AG08395 (cell line): ENCODE results near the gene ARHGAP9.
A peak's percentile ranks its signal among the peaks of the same experiment; 100 is the strongest.
"Not testable (repeated sequence)": the region's sequence is repeated elsewhere in the genome, so short reads cannot be mapped to it uniquely, and the experiment has no call there.

ENCODE experiments used
- DNase-seq: peaks from one replicate; pipeline ENCODE4 v3.0.0; 2012; ENCODE audit warnings: mixed read lengths, low spot score

ARHGAP9 gene

GRCh38 chr12:57517187-57517586, 37.5 kb upstream of the ARHGAP9 start:
- peak; percentile 61 for DNase-seq

- no peak for DNase-seq
These were observed 37.0 kb upstream of the ARHGAP9 start for GRCh38 chr12:57516617-57517153.

GRCh38 chr12:57515934-57516541, 36.4 kb upstream of the ARHGAP9 start:
- no peak for DNase-seq

- no peak for DNase-seq
These were observed 35.8 kb upstream of the ARHGAP9 start for GRCh38 chr12:57515408-57515933.

DNA sequence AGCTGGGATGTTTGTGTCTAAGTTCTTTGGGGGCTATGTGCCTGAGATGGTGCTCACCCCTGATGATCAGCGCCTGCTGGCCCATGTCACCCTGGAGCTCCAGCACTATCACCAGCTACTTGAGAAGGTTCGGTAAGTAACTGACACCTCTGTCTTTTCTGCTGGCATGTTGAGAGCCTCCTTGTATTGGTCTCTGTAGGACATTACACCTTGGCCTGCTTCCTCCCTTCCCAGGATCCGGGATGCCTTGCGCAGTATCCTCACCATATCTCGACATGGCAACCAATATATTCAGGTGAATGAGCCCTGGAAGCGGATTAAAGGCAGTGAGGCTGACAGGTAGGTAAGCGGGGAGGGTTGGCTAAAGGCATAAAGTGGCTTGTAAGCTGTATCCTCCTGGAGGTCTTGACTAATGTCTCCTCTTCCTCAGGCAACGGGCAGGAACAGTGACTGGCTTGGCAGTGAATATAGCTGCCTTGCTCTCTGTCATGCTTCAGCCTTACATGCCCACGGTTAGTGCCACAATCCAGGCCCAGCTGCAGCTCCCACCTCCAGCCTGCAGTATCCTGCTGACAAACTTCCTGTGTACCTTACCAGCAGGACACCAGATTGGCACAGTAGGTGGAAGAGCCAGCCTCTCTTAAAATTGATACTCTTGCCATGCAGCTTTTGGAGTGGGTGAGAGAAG, 35.2 kb upstream of the ARHGAP9 start:
- no peak for DNase-seq

- not testable (repeated sequence) for DNase-seq
These were observed 34.6 kb upstream of the ARHGAP9 start for GRCh38 chr12:57514246-57514645.

DNA sequence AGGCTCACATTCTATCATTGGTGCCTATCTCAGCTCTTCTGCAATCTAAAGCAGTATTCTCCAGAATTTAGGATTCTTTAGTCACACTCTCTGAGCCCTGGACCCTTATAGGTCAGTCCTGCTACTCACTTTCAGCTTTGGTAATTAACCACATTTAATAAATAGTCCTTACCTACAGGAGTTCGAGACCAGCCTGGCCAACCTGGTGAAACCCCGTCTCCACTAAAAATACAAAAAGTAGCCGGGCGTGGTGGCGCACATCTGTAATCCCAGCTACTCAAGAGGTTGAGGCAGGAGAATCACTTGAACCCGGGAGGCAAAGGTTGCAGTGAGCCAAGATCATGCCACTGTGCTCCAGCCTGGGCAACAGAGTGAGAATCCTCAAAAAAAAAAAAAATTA, 34.0 kb upstream of the ARHGAP9 start:
- not testable (repeated sequence) for DNase-seq

DNA sequence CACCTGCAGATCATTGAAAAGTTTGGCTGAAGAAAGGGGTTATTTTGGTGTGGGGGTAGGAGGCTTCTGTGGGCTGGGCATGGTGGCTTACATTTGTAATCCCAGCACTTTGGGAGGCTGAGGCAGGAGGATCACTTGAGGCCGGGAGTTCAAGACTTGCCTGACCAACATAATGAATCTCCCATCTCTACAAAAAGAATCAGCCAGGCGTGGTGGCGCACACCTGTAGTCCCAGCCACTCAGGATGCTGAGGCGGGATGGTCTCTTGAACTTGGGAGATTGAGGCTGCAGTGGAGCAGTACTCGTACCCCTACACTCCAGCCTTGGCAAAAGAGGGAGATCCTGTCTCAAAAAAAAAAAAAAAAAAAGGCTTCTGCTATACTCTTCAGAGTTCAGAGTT, 33.6 kb upstream of the ARHGAP9 start:
- DNase-seq: no peak

GRCh38 chr12:57512665-57513064, 33.0 kb upstream of the ARHGAP9 start:
- no peak for DNase-seq

- DNase-seq: no peak
These were observed 32.1 kb upstream of the ARHGAP9 start for GRCh38 chr12:57511588-57512325.

DNA sequence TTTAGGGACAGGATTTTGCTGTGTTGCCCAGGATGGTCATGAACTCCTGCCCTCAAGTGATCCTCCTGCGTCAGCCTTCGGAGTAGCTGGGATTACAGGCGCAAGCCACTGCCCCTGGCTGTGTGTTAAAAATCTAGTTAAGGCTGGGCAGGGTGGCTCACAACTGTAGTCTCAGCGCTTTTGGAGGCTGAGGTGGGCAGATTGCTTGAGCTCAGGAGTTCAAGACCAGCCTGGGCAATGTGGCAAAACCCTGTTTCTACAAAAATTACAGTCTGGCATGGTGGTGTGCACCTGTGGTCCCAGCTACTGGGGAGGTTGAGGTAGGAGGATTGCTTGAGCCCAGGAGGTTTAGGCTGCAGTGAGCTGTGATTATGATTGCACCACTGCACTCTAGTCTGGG, 31.5 kb upstream of the ARHGAP9 start:
- DNase-seq: no peak

GRCh38 chr12:57507796-57508195, 28.1 kb upstream of the ARHGAP9 start:
- DNase-seq: not testable (repeated sequence)

DNA sequence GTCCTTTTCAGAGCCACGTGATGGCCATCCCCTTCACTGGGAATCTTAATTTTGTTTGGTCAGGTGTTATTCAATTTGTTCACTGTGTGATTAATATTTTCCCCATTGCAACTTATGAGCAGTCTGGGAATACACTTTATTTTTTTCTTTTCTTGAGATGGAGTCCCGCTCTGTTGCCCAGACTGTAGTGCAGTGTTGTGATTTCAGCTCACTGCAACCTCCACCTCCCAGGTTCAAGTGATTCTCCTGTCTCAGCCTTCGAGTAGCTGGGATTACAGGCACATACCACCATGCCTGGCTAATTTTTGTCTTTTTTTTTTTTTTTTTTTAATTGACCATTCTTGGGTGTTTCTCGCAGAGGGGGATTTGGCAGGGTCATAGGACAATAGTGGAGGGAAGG, 26.9 kb upstream of the ARHGAP9 start:
- not testable (repeated sequence) for DNase-seq

DNA sequence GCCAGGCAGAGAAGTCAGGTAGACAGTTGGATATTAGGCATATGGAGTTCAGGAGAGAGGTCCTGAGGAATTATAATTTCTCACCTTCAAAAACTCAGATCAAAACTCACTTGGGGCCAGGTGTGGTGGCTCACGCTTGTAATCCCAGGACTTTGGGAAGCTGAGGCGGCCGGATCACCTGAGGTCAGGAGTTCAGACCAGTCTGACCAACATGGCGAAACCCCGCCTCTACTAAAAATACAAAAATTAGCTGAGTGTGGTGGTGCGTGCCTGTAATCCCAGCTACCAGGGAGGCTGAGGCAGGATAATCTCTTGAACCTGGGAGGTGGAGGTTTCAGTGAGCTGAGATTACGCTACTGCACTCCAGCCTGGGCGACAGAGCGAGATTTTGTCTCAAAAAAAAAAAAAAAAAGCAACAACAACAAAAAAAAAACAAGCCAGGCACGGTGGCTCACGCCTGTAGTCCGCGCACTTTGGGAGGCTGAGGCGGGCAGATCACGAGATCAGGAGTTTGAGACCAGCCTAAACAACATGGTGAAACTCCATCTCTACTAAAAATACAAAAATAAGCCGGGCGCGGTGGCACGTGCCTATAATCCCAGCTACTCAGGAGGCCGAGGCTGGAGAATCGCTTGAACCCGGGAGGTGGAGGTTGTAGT, 22.8 kb upstream of the ARHGAP9 start:
- DNase-seq: not testable (repeated sequence)

GRCh38 chr12:57500213-57500612, 20.5 kb upstream of the ARHGAP9 start:
- no peak for DNase-seq

DNA sequence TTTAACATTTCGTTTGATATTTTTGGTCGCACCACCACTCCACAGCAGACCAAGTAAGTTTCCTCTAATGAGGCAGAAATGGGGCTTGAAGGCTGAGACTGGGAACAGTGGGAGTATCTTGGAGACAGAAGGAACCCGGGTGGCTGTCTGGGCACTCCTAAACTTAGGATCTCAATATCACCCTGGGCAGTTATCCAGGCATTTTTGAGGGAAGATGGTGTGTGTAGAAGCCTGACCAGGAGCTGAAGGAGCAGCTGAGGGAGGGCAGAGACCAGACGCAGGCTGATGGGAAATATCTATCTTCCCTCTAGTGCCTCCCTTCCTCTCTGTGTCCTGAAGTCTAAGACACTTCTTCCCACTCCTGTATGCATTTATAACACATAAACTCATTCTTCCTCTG, 18.9 kb upstream of the ARHGAP9 start:
- no peak for DNase-seq

DNA sequence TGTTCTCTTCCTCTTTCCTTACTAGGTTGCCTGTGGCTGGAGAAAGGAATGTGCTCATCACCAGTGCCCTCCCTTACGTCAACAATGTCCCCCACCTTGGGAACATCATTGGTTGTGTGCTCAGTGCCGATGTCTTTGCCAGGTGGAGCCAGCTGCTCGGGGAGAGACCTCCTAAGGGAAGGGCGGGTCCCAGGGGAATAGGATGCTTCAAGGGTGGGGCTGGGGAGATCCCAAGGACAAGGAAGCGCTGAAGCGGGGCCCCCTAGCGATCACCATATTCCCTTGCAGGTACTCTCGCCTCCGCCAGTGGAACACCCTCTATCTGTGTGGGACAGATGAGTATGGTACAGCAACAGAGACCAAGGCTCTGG, 18.5 kb upstream of the ARHGAP9 start:
- DNase-seq: no peak

- no peak for DNase-seq
These were observed 17.8 kb upstream of the ARHGAP9 start for GRCh38 chr12:57497223-57498131.

- no peak for DNase-seq
These were observed 17.2 kb upstream of the ARHGAP9 start for GRCh38 chr12:57496822-57497221.

DNA sequence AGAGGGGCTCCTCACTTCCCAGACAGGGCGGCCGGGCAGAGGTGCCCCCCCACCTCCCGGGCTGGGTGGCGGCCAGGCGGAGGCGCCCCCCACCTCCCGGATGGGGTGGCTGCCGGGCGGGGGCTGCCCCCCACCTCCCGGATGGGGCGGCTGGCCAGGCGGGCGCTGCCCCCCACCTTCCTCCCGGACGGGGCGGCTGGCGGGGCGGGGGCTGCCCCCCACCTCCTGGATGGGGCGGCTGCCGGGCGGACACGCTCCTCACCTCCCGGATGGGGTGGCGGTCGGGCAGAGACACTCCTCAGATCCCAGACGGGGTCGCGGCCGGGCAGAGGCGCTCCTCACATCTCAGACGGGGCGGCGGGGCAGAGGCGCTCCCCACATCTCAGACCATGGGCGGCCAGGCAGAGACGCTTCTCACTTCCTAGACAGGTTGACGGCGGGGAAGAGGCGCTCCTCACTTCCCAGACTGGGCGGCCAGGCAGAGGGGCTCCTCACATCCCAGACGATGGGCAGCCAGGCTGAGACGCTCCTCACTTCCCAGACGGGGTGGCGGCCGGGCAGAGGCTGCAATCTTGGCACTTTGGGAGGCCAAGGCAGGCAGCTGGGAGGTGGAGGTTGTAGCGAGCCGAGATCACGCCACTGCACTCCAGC, 15.5 kb upstream of the ARHGAP9 start:
- not testable (repeated sequence) for DNase-seq
